GM20431 (cell line): ENCODE results near the gene GCK.
"Not testable (repeated sequence)": the region's sequence is repeated elsewhere in the genome, so short reads cannot be mapped to it uniquely, and the experiment has no call there.

Source experiments
- in situ Hi-C: fragments of 300-500 bp; cut with MseI, MboI; formaldehyde crosslinking; loops from one replicate; pipeline ENCODE4 v1.15.0; 2020; ENCODE audit warnings: low sequenced_read_pairs; ENCODE audit not compliant: unreplicated experiment

GCK gene

GRCh38 chr7:44186736-44187135, 2.5 kb downstream of the GCK start:
- in situ Hi-C loops = no loop called here

GRCh38 chr7:44185729-44186128, 3.5 kb downstream of the GCK start:
- in situ Hi-C loops = no loop called here

- in situ Hi-C loops = no loop called here
These were observed 4.3 kb downstream of the GCK start for GRCh38 chr7:44184873-44185446.

- in situ Hi-C loops = no loop called here
These were observed 4.9 kb downstream of the GCK start for GRCh38 chr7:44184206-44184872.

- in situ Hi-C loops = no loop called here
These were observed 5.9 kb downstream of the GCK start for GRCh38 chr7:44183386-44183785.

- in situ Hi-C loops = no loop called here
These were observed 6.4 kb downstream of the GCK start for GRCh38 chr7:44182827-44183226.

GRCh38 chr7:44180631-44181030, 8.6 kb downstream of the GCK start:
- in situ Hi-C loops = no loop called here

- in situ Hi-C loops = no loop called here
These were observed 11.6 kb downstream of the GCK start for GRCh38 chr7:44177570-44178131.

GRCh38 chr7:44176486-44176885, 12.8 kb downstream of the GCK start:
- in situ Hi-C loops = no loop called here

GRCh38 chr7:44175730-44176129, 13.5 kb downstream of the GCK start:
- in situ Hi-C loops = no loop called here

- in situ Hi-C loops = not testable (repeated sequence)
These were observed 14.6 kb downstream of the GCK start for GRCh38 chr7:44174694-44174948.

GRCh38 chr7:44173911-44174693, 15.1 kb downstream of the GCK start:
- in situ Hi-C loops = no loop called here

GRCh38 chr7:44172803-44173424, 16.3 kb downstream of the GCK start:
- in situ Hi-C loops = no loop called here

- in situ Hi-C loops = no loop called here
These were observed 16.9 kb downstream of the GCK start for GRCh38 chr7:44172352-44172751.

- in situ Hi-C loops = not testable (repeated sequence)
These were observed 17.3 kb downstream of the GCK start for GRCh38 chr7:44171901-44172300.

- in situ Hi-C loops = no loop called here
These were observed 21.3 kb downstream of the GCK start for GRCh38 chr7:44167920-44168319.

GRCh38 chr7:44163591-44163990, 25.6 kb downstream of the GCK start:
- in situ Hi-C loops = no loop called here

- in situ Hi-C loops = no loop called here
These were observed 26.3 kb downstream of the GCK start for GRCh38 chr7:44162785-44163395.

- in situ Hi-C loops = no loop called here
These were observed 27.1 kb downstream of the GCK start for GRCh38 chr7:44162179-44162578.

GRCh38 chr7:44161371-44161770, 27.9 kb downstream of the GCK start:
- in situ Hi-C loops = no loop called here
